HG03460 (cell line): ENCODE measurements around the gene PKNOX1.
"Not testable (repeated sequence)": the region's sequence is repeated elsewhere in the genome, so short reads cannot be mapped to it uniquely, and the experiment has no call there.

ENCODE experiments used
- ATAC-seq: cut with Tn5 transposase; IDR thresholded peaks from one replicate; pipeline ENCODE4 v1.9.1; 2021; ENCODE audit not compliant: unreplicated experiment

The PKNOX1 gene

GRCh38 chr21:43018519-43018918 lies 44.2 kb downstream of the PKNOX1 start:
- no peak for ATAC-seq

- ATAC-seq: no peak
Observed at GRCh38 chr21:43020177-43020576, 45.8 kb downstream of the PKNOX1 start.

GRCh38 chr21:43020771-43021170 lies 46.4 kb downstream of the PKNOX1 start:
- no peak for ATAC-seq

GRCh38 chr21:43021191-43021590 lies 46.8 kb downstream of the PKNOX1 start:
- ATAC-seq: no peak

GRCh38 chr21:43021756-43022600 lies 47.6 kb downstream of the PKNOX1 start:
- ATAC-seq: no peak

GRCh38 chr21:43023175-43023574 lies 48.8 kb downstream of the PKNOX1 start:
- no peak for ATAC-seq

GRCh38 chr21:43024439-43025136 lies 50.2 kb downstream of the PKNOX1 start:
- no peak for ATAC-seq

- no peak for ATAC-seq
Observed at GRCh38 chr21:43025636-43026180, 51.3 kb downstream of the PKNOX1 start.

- no peak for ATAC-seq
Observed at GRCh38 chr21:43027846-43028731, 53.7 kb downstream of the PKNOX1 start.

GRCh38 chr21:43029785-43030184 lies 55.4 kb downstream of the PKNOX1 start:
- no peak for ATAC-seq

- ATAC-seq: no peak
Observed at GRCh38 chr21:43031121-43031619, 56.8 kb downstream of the PKNOX1 start.

GRCh38 chr21:43034101-43034500 lies 59.7 kb downstream of the PKNOX1 start:
- no peak for ATAC-seq

- ATAC-seq: no peak
Observed at GRCh38 chr21:43034826-43035225, 60.5 kb downstream of the PKNOX1 start.

- not testable (repeated sequence) for ATAC-seq
Observed at GRCh38 chr21:43036889-43037288, 62.5 kb downstream of the PKNOX1 start.

- not testable (repeated sequence) for ATAC-seq
Observed at GRCh38 chr21:43037918-43038658, 63.7 kb downstream of the PKNOX1 start.

GRCh38 chr21:43038659-43039044 lies 64.3 kb downstream of the PKNOX1 start:
- ATAC-seq: not testable (repeated sequence)

GRCh38 chr21:43042169-43042568 lies 67.8 kb downstream of the PKNOX1 start:
- ATAC-seq: not testable (repeated sequence)

GRCh38 chr21:43043291-43043690 lies 68.9 kb downstream of the PKNOX1 start:
- not testable (repeated sequence) for ATAC-seq

GRCh38 chr21:43044547-43044946 lies 70.2 kb downstream of the PKNOX1 start:
- not testable (repeated sequence) for ATAC-seq
